Myometrial cell (primary cell): ENCODE results near the gene CDV3. TPM values are rescaled to one million over a fixed set of nuclear protein-coding genes. Genes with fewer than 3 reads are reported as not detected.

Source experiments
- total RNA-seq: library from RNA; depleted of rRNA; stranded (reverse); fragments of >200 nt; gene quantifications from 2 replicates; pipeline ENCODE4 v1.2.3, GENCODE V29; 2015

The CDV3 gene, protein sequence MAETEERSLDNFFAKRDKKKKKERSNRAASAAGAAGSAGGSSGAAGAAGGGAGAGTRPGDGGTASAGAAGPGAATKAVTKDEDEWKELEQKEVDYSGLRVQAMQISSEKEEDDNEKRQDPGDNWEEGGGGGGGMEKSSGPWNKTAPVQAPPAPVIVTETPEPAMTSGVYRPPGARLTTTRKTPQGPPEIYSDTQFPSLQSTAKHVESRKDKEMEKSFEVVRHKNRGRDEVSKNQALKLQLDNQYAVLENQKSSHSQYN
- 97.4 and 102 TPM in 2 replicates for total RNA-seq

GRCh38 chr3:133573629-133574194 lies at the start of gene CDV3:
Gene CDV3 (plus strand): TSS chr3:133573686. CDS start chr3:133574045, 359 bp downstream.

Other genes starting within 250 kb of the CDV3 start
- gene BFSP2, start 173.6 kb upstream of the CDV3 start, total RNA-seq, result not detected in 2 replicates
- gene TOPBP1, start 88.3 kb downstream of the CDV3 start, total RNA-seq, result 14.4 and 21.6 TPM in 2 replicates
- gene TF, start 172.7 kb downstream of the CDV3 start, total RNA-seq, result not detected in 2 replicates
- gene SRPRB, start 232.1 kb downstream of the CDV3 start, total RNA-seq, result 78.5 and 114 TPM in 2 replicates